ENCODE measurements around the gene ITIH2. TPM values are rescaled to one million over a fixed set of nuclear protein-coding genes. Genes with fewer than 3 reads are reported as not detected.

ITIH2 gene
- total RNA-seq, 1 experiment from 2014 or later = 0.57 TPM

DNA sequence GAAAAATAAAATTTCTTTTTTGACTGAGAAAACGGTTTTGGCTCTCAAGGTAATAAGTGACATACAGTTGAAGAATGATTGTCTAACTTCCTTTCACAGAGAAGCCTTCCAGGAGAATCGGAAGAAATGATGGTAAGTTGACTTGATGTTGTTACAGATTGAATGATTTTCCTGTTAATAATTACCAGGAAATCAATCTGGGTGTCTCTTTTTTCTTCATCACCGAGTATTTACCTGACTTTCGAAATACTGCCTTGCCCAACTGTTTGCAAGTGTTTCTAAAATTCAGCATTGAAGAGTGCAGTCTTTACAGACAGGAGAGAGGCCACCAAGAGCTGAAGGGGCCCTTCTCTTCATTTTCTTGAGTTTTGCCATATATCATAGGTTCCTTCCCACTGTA lies 4.0 kb downstream of the ITIH2 start:
- no TSS peak for BruUV-seq (replicated peaks)
- H3K9me3 ChIP-seq (ENCODE audit: control insufficient read depth in 1 of 2, insufficient read depth in 1 of 2, low read depth in 1 of 2, low read length in 2 of 2) = no peaks in the 10 kb centered on the region
- TF ChIP-seq, protein P1, sequence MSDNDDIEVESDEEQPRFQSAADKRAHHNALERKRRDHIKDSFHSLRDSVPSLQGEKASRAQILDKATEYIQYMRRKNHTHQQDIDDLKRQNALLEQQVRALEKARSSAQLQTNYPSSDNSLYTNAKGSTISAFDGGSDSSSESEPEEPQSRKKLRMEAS (IDR thresholded peaks at IDR 0.05) = no peak
- TF ChIP-seq SP1 (IDR thresholded peaks at IDR 0.05; ENCODE audit: low read depth) (no peak), EZH2phosphoT487 (IDR thresholded peaks at IDR 0.05; ENCODE audit: borderline replicate concordance) (no peak), ELF1 (IDR thresholded peaks at IDR 0.05; ENCODE audit: borderline replicate concordance, low read depth) (no peak), POLR2A (IDR thresholded peaks at IDR 0.05; ENCODE audit: borderline replicate concordance, extremely low read depth, insufficient read depth, insufficient read length) (no peak)
- H3K27me3 ChIP-seq (ENCODE audit: insufficient read depth, low read length) = peaks cover 60% of the 10 kb centered on the region
- no peaks in the 10 kb centered on the region for H3K36me3 ChIP-seq (ENCODE audit: control insufficient read depth in 1 of 2, insufficient read depth in 2 of 2, low read length in 2 of 2)
- ChIA-PET CTCF (interaction anchor here (0.6 to 1.1 kb wide), 2 partner anchors 20 to 711 kb away, joined by 3 read pairs; no protein-coding TSS in a partner anchor), RAD21 (ENCODE audit: low non-redundant PET in 1 of 2, low total read pairs in 2 of 2, uncharacterized antibody in 2 of 2, unreplicated experiment in 2 of 2) (no interaction called here), POLR2A (no interaction called here)
- H2AFZ ChIP-seq (ENCODE audit: low read depth, low read length, poor library complexity, severe bottlenecking) = no peak overlapping the region
- H3K9ac ChIP-seq (ENCODE audit: low read length) = no peak overlapping the region
- no peaks in the 10 kb centered on the region for H3K79me2 ChIP-seq (ENCODE audit: insufficient read depth, low read length)
- no peaks in the 10 kb centered on the region for H3K9me2 ChIP-seq (ENCODE audit: insufficient read depth)
- H3K4me1 ChIP-seq (ENCODE audit: control insufficient read depth in 1 of 2, insufficient read depth in 2 of 2, low read length in 2 of 2) = no peaks in the 10 kb centered on the region
- intact Hi-C loops (cut with micrococcal nuclease) = no loop called here
- no peak overlapping the region for H3K27ac ChIP-seq (ENCODE audit: low read depth, low read length)
- DNase-seq (ENCODE audit: low read depth, low spot score) = no peak
- H3K4me2 ChIP-seq (ENCODE audit: low read length) = no peak overlapping the region
- no peak overlapping the region for H3K4me3 ChIP-seq (replicated peaks in 1 of 2; ENCODE audit: low read depth in 1 of 2, low read length in 2 of 2)
- H4K20me1 ChIP-seq (ENCODE audit: insufficient read depth) = no peaks in the 10 kb centered on the region
- no peak for ATAC-seq

DNA sequence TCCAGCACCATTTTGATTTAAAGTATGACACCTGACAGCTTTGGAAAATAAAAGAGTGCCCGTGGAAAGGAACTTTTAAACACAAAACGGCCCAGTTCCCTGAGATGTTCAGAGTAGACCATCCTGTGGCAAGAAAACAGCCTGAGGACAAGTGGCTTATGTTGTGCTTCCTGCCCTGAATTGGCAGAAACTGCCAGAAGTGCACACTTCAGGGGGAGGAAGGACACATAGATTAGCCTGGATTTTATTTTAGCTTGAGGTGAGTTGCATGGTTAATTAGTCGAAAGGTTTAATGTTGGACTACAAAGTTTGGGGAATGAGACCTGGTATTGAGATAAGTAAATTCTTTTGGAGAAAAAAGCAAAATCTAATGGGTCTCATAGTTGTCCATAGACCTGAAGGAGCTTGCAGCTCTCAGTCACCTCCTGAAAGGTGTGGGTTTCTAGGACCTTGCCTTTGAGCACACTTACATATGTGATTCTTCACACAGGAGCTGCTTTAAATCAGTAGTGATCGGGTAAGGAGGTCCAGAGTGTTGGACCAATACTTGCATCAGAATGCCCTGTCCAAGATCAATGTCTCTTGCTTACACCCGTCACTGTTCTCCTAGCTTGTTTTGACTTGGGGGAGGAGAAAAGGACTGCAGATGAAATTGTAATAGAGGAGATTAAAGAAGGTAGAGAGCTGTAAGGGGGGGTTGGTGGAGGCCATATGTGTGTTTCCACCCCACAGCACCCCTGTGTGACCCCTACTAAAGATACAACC lies 4.9 kb downstream of the ITIH2 start:
- CTCF ChIA-PET = interaction anchor here (0.7 to 1.1 kb wide), 2 partner anchors 21 to 183 kb away, joined by 3 read pairs; no protein-coding TSS in a partner anchor
- H3K27ac ChIP-seq (ENCODE audit: low read depth, low read length) = no peak overlapping the region
- no peak overlapping the region for H2AFZ ChIP-seq (ENCODE audit: low read depth, low read length, poor library complexity, severe bottlenecking)
- POLR2A ChIA-PET = no interaction called here
- no peaks in the 10 kb centered on the region for H3K4me1 ChIP-seq (ENCODE audit: control insufficient read depth in 1 of 2, insufficient read depth in 2 of 2, low read length in 2 of 2)
- no peaks in the 10 kb centered on the region for H3K36me3 ChIP-seq (ENCODE audit: control insufficient read depth in 1 of 2, insufficient read depth in 2 of 2, low read length in 2 of 2)
- peaks cover 54% of the 10 kb centered on the region for H3K27me3 ChIP-seq (ENCODE audit: insufficient read depth, low read length)
- no peaks in the 10 kb centered on the region for H3K9me3 ChIP-seq (ENCODE audit: control insufficient read depth in 1 of 2, insufficient read depth in 1 of 2, low read depth in 1 of 2, low read length in 2 of 2)
- RAD21 ChIA-PET (ENCODE audit: low non-redundant PET in 1 of 2, low total read pairs in 2 of 2, uncharacterized antibody in 2 of 2, unreplicated experiment in 2 of 2) = no interaction called here
- H3K9ac ChIP-seq (ENCODE audit: low read length) = no peak overlapping the region
- ATAC-seq (no peak), DNase-seq (ENCODE audit: low read depth, low spot score) (no peak)
- H3K4me3 ChIP-seq (replicated peaks in 1 of 2; ENCODE audit: low read depth in 1 of 2, low read length in 2 of 2) = no peak overlapping the region
- H3K4me2 ChIP-seq (ENCODE audit: low read length) = no peak overlapping the region
- H3K79me2 ChIP-seq (ENCODE audit: insufficient read depth, low read length) = no peaks in the 10 kb centered on the region
- intact Hi-C loops (cut with micrococcal nuclease) = no loop called here
- TF ChIP-seq YY1 (IDR thresholded peaks at IDR 0.05; ENCODE audit: extremely low read depth, insufficient replicate concordance, low read depth, low read length) (no peak), ZNF274 (IDR thresholded peaks at IDR 0.05; ENCODE audit: low read depth, low read length) (no peak), EGR1 (IDR thresholded peaks at IDR 0.05; ENCODE audit: low read depth) (no peak), TCF7L2 (IDR thresholded peaks at IDR 0.05; ENCODE audit: borderline replicate concordance, extremely low read depth, insufficient read depth, insufficient read length) (no peak), RAD21 (IDR thresholded peaks at IDR 0.05; ENCODE audit: low read depth) (no peak), POLR2AphosphoS5 (IDR thresholded peaks at IDR 0.05; ENCODE audit: low read depth, low read length) (no peak), POLR2A (IDR thresholded peaks at IDR 0.05; ENCODE audit: borderline replicate concordance, extremely low read depth, insufficient read depth, insufficient read length) (no peak)
- TF ChIP-seq, protein P2, sequence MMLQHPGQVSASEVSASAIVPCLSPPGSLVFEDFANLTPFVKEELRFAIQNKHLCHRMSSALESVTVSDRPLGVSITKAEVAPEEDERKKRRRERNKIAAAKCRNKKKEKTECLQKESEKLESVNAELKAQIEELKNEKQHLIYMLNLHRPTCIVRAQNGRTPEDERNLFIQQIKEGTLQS (IDR thresholded peaks at IDR 0.05) = no peak
- no peaks in the 10 kb centered on the region for H4K20me1 ChIP-seq (ENCODE audit: insufficient read depth)
- BruUV-seq (replicated peaks) = no TSS peak
- no peaks in the 10 kb centered on the region for H3K9me2 ChIP-seq (ENCODE audit: insufficient read depth)

Data from HCT116 (cell line).